Islet precursor cell (in vitro differentiated cells): Measurements from ENCODE around the gene CAMK2D.

Experiments
- DNase-seq: peaks from one replicate; pipeline ENCODE4 v3.0.0-alpha.2; 2018

CAMK2D gene

DNA sequence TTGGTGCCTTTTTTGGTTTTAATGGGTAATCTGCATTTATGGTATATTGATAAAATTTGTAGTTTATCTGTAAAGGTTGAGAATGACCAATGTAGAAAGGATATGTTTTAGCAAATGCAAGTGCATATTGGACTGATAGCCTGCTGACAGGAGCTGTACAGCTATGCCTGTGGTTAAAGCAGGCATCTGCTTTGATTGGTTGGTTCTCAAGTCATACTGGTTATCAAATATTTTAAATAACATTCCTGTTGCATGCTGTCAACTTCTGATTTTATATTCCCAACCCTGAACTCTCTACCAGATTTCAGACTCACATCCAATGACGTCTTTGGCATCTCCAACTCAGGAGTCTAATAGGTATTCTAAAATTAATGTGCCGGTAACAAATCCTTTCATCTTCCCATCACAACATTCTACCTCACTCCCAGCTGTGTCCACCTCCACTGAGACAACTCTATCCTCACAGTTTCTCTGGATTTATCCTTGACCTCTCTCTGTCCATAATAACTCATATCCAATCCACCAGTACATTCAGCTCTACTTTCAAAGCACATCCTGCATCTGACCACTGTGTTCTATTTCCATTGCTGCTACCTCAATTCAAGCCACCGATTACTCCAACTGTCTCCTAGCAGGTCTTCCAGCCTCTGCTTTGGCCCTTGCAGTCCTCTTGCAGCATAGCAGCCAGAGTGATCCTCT is 125.7 kb downstream of the CAMK2D start:
- DNase-seq, result no peak

DNA sequence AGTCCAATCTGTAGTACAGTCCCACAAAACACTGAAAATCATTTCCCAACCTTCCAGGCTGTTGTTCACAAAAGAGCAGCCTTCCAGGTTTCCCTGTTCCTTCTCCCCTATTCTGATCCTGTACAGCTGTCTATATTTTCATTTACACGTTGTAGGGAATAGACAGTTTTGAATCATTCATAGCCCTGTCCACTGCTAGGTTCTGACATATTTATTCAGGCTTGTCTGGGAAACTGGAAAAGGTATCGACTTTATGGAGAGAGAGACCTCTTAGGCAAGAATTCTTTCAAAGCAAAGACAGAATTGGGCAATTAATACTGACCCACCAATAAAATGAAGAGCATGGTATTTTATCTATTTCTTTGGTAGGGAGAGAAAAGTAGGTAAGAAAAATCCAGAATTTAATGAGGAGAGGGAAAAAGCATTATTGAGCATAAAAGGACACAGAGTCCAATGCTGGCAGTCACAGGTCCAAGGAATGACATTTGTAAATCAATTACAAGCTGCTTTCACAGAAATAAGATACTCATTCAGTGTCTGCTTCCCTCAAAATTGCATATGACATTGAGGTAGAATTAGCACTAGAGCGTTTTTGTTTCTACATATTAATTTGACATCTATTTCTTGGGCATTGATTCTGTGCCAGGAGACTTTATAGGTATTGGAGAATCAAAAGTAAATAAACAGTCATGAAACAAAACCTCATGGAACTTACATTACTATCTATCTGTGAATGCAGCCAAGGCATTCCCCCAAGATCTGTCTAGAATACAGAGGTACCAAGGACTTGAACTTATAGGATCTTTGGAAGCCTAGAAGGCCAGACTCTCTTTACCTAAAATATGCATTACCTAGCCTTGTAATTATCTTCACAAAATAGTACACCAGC is 127.2 kb downstream of the CAMK2D start:
- no peak for DNase-seq

DNA sequence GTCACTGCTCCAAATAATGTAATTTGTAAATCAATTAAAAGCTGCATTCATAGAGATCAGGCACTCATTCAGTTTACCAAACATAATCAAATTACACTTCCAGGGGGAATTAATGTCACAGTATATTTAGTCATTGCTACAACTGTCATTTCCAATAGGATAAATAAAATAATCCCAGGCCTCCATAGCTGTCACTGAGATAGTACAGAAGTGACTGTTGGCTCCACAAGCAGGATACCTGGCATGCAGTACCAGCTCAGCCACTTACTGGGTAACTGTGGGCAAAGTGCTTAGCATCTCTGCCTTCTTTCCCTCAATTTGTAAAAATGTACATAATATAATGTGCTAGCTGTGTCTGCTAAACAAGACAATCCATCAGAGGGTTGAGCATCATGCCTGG is 128.1 kb downstream of the CAMK2D start:
- DNase-seq, result no peak

DNA sequence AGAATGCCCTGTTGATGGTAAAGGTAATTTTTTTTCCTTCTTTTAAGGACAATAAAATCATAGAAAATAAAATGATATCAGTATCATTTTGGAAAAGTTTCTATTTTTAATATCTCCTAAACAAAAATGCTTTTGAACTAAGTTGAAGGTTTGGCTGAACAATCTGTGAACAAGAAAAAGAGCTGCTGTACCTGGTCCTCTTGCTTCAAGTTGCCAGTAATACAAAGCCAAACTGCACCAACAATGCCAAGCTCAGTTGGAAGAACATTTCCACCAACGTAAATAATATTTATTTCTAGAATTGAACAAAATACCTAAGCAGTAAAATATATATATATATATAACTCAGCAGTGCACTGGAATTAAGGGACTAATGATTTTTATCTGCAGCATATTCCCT is 132.8 kb downstream of the CAMK2D start:
- DNase-seq, result no peak

GRCh38 chr4:113627321-113627720 is 134.2 kb downstream of the CAMK2D start:
- DNase-seq, result no peak

DNA sequence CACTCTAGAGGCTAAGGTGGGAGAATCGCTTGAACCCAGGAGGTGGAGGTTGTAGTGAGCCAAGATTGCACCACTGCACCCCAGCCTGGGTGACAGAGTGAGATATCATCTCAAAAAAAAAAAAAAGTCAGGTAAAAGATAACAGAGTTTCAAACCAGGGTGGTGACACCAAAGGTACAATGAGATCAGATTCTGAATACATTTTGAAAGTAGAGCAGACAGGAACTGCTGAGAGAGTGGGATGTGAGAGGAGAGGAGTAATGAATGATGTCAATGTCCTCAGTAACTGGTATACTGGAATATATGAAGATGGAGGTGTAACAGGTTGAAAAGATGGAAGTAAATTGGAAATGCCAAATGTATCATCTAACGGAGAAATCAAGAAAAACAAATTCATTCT is 135.6 kb downstream of the CAMK2D start:
- no peak for DNase-seq

GRCh38 chr4:113623274-113623894 is 138.2 kb downstream of the CAMK2D start:
- no peak for DNase-seq

GRCh38 chr4:113621633-113622032 is 139.9 kb downstream of the CAMK2D start:
- no peak for DNase-seq

GRCh38 chr4:113620032-113620431 is 141.5 kb downstream of the CAMK2D start:
- no peak for DNase-seq

DNA sequence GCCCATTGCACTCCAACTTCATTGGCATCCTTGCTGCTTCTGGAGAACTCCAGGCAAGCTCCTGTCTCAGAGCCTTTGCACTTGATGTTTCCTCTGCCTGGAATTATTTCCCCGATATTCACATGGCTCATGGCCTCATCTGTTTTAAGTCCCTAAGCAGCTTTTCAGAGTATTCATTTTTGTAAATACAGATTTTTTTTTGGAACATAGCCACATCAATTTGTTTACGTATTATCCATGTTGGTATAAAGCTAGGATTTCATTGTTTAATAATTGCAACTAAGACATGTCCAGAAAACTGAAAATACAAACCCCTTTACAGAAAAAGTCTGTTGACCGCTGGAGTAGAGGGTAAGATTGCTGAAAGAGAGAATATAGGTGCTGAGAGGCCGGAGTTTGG is 142.0 kb downstream of the CAMK2D start:
- no peak for DNase-seq

DNA sequence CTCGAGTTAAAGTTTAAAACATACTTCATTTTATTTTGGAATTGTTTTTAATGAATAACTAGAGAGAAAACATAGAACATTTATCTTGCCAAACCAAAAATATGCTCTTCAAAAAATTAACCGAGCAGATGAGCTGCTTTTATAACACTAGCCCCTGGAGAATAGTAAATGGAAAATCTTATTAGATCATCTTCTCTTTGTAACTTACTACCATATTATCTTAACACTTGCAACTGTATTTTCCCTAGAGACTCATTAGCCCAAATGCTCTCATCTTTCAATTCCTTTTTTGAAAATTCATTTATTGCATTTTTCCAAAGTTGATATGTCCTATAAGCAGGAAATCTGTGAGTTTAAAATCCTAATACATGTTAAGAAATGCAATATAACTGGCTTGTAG is 143.3 kb downstream of the CAMK2D start:
- DNase-seq, result no peak

DNA sequence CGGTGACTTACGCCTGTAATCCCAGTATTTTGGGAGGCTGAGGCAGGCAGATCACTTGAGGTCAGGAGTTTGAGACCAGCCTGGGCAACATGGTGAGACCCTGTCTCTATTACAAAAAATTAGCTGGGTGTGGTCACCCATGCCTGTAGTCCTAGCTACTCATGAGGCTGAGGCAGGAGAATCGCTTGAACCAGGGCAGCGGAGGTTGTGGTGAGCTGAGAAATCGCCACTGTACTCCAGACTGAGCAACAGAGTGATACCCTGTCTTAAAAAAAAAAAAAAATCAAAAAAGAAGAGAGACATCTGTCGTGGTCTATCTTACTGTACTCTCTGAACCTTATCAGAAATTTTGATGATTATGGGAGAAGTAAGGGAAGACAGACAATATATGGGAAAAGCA is 144.3 kb downstream of the CAMK2D start:
- no peak for DNase-seq

- no peak for DNase-seq
Measured at GRCh38 chr4:113616443-113616842, 145.1 kb downstream of the CAMK2D start.

GRCh38 chr4:113614414-113614813 is 147.1 kb downstream of the CAMK2D start:
- DNase-seq, result no peak

DNA sequence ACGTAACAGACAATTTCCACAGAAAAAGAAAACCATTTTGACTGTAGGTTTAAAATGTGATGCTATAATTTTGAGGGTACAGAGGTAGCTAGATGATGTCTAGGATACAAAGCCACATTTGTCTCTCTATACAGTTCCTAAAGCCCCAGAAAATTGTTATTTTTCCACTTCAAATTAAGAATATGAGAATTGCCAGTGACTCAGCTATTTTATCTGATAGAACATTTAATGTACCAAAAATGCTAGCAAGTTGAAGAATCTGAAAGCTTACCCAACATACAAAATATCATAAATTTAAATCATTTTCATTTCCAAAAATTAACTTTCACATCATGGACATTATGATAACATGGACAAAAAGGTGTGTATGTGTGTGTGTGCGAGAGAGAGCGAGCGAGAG is 148.0 kb downstream of the CAMK2D start:
- DNase-seq, result no peak

DNA sequence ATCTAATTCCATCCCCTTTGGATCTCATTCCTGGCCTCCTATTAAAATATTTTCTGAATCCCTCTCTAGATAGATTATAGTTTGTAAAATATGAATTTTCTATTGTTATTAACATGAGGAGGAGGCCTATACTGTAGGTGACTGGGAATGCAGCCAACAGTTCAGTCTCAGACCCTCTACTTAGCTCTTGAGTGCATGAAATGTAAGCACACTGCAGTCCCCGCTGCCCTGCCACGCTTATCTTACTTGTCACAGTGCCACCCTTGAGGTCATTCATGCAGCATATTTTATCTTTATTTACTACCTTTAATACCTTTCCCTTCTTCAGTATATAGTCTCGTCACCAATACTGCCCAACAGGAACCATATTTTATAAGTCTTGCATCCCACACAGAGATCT is 151.0 kb downstream of the CAMK2D start:
- DNase-seq, result no peak

DNA sequence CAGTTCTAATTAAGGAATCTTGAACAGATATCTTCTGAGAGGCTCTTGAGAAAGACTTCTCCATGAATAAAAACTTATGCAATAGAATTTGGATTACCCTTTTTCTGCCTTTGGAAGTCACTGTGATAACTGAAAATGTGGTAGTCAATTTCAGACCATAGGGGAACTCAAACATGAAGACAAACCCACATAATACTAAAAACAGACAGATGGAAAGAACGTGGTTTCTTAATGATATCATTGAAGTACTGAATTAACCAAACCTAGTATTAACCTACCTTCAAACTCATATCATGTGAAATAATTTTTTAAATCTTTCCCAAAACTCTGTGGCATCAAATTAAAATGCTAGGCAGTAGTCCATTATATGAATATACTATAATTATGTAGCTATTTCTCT is 153.5 kb downstream of the CAMK2D start:
- DNase-seq, result no peak

GRCh38 chr4:113607147-113607720 is 154.3 kb downstream of the CAMK2D start:
- DNase-seq, result no peak

GRCh38 chr4:113604955-113605354 is 156.6 kb downstream of the CAMK2D start:
- DNase-seq, result no peak

DNA sequence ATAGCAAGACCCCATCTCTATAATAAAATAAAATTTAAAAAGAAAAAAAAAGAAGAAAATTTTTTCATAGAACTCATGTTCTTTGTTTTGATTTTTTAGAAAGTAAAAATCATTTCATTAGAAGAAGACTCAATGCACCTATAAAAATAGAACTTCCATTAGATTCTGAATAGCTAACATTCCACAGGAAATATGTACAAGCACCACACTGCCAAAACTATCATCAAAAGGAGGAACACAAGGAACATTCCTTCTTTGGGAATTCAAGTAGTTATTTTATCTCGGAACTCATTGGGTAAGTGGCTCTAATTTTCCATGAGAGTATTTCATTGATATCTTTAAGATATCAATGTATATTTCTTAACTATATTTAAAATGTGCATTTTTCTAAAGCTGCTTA is 157.6 kb downstream of the CAMK2D start:
- no peak for DNase-seq

GRCh38 chr4:113602646-113603228 is 158.8 kb downstream of the CAMK2D start:
- no peak for DNase-seq

- no peak for DNase-seq
Measured at GRCh38 chr4:113601636-113602035, 159.9 kb downstream of the CAMK2D start.

DNA sequence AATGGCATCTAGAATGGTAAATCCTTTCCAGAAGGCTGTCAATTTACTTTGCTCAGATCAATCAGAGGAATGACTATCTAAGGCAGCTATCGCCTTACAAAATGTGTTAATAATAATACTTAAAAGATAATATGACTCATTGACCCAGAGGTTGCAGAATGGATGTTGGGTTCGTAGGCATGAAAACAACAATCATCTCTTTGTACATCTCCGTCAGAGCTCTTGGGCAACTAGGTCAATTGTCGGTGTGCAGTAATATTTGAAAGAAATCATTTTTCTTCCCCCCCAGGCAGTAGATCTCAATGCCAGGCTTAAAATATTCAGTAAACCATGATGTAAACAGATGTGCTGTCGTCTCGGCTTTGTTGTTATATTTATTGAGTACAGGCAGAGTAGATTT is 165.1 kb downstream of the CAMK2D start:
- no peak for DNase-seq
